Stomach (tissue), 4 donors: ENCODE data around the gene GCNT2.

Source experiments
- EP300 ChIP-seq: sonication (generic); formaldehyde crosslinking; IDR thresholded peaks from one replicate; pipeline ENCODE4 v1.6.1; 2017; ENCODE audit warnings: antibody characterized with exemption
- POLR2A ChIP-seq, 4 donors: fragments of 450-650 bp; IDR thresholded peaks; one replicate each; pipeline ENCODE4 v1.6.1; 2016; ENCODE audit warnings: antibody characterized with exemption in 4 of 4, control low read depth in 2 of 4, mild to moderate bottlenecking in 1 of 4, moderate library complexity in 1 of 4
- TF ChIP-seq, protein P1 (sequence below), 7 experiments: fragments of 450-650 bp in 4 of 7; fragments of 200-600 bp in 3 of 7; sonication (generic) in 3 of 7; IDR thresholded peaks; one replicate each; pipeline ENCODE4 v1.5.1; 2016 to 2019; ENCODE audit warnings: antibody characterized with exemption in 7 of 7, control low read depth in 2 of 7, mild to moderate bottlenecking in 1 of 7

DNA sequence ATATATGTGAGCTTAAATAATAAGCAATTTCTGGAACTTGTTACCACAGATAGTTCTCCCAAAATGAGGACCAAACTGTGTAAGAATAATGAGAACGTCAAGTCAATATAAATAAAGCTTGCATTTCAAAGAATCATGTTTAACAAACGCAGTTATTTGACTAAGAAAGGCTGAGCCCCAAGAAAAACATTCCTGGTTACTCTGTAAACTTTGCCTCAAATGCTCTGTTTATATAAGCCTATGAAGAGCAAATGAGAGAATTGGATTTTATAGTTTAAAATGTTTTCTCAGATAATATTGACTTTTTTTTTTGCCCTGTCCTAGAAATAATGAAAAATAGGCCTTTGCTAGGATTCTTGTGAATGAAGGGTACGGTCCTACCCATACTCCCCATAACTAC lies 91.9 kb downstream of the GCNT2 start:
- TF ChIP-seq, protein P1, sequence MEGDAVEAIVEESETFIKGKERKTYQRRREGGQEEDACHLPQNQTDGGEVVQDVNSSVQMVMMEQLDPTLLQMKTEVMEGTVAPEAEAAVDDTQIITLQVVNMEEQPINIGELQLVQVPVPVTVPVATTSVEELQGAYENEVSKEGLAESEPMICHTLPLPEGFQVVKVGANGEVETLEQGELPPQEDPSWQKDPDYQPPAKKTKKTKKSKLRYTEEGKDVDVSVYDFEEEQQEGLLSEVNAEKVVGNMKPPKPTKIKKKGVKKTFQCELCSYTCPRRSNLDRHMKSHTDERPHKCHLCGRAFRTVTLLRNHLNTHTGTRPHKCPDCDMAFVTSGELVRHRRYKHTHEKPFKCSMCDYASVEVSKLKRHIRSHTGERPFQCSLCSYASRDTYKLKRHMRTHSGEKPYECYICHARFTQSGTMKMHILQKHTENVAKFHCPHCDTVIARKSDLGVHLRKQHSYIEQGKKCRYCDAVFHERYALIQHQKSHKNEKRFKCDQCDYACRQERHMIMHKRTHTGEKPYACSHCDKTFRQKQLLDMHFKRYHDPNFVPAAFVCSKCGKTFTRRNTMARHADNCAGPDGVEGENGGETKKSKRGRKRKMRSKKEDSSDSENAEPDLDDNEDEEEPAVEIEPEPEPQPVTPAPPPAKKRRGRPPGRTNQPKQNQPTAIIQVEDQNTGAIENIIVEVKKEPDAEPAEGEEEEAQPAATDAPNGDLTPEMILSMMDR (IDR thresholded peaks at IDR 0.05): no peak
- TF ChIP-seq EP300: no peak
- TF ChIP-seq POLR2A (IDR thresholded peaks at IDR 0.05): no peak
